Right renal pelvis (tissue), 4 donors: ENCODE results near the gene ULK2. TPM values are rescaled to one million over a fixed set of nuclear protein-coding genes. Genes with fewer than 3 reads are reported as not detected.
"Not testable (repeated sequence)": the region's sequence is repeated elsewhere in the genome, so short reads cannot be mapped to it uniquely, and the experiment has no call there.

Experiments
- DNase-seq, 4 donors: peaks; one replicate each; pipeline ENCODE4 v3.0.0-alpha.2; 2013; ENCODE audit warnings: low read depth in 4 of 4, low spot score in 3 of 4, missing footprints in 1 of 4
- polyA plus RNA-seq, 4 donors: library from polyadenylated mRNA; unstranded; fragments of 120-200 nt; gene quantifications; one replicate each; pipeline ENCODE4 v1.2.1, GENCODE V29; 2013; ENCODE audit not compliant: insufficient read length in 4 of 4

The ULK2 gene
- 10 to 100 TPM; 27.0 to 29.9 (median 28.4) TPM for polyA plus RNA-seq

GRCh38 chr17:19867329-19868078 lies at the start of gene ULK2:
Gene ULK2, minus strand, starts transcription at chr17:19867936. Its CDS starts 519 bp downstream, at chr17:19867417.
- peak; percentile 55 to 69 (median 62) for DNase-seq

- no peak for DNase-seq
Observed at GRCh38 chr17:19915245-19915978, 47.7 kb upstream of the ULK2 start.

DNA sequence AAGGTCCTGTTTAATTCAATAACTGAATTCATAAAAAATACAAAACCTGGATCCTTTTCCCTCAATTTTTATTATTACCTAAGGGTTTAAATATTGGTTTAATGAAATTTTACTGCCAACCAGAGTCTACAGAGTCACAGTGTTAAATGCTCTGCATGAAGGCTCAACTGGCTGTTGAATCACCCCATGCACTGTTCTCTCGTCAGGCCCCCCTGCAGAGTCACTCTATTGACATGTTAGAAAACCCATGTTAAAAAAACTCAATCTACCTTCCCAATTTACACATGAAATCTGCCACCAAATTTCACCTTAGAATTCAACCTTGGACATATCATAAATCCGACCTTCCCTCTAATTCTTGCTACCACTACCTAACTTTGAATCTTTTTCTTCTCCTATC lies 43.3 kb upstream of the ULK2 start:
- DNase-seq: no peak

DNA sequence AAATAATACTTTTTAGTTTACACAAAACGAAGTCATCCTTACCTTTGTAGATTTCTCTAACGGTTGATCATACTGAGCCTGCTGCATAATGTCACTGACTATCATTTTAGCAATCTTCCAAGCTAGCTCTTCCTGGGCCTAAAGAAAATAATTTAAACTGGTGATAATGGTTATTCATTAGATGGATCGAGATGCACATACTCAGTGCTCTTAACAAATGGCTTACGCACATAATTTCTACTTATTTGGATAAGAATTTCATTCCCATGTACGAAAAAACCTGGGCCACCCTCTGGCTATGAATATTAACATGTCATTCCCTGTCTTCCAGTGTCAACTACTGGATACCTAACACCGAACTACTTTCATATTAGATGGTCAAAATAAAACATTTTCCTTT lies 41.4 kb upstream of the ULK2 start:
- no peak for DNase-seq

DNA sequence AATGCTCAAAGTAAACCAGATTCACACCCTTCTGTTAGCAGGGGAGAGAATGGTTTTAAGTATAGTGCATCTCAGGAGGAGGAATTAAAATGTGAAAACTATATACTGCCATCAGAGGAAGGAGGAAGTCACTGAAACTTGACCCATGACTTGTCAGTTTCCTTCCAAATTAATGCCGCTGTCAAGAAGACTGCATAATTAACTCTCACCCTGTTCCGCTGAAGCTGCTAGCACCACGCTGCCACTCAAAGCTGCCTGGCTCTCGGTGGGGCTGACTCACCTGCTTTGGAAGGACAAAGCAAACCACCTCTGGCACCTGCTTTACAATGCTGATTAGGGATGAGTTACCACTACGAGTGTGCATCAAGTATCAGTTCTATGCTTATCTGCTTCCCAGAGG lies 37.8 kb upstream of the ULK2 start:
- no peak for DNase-seq

DNA sequence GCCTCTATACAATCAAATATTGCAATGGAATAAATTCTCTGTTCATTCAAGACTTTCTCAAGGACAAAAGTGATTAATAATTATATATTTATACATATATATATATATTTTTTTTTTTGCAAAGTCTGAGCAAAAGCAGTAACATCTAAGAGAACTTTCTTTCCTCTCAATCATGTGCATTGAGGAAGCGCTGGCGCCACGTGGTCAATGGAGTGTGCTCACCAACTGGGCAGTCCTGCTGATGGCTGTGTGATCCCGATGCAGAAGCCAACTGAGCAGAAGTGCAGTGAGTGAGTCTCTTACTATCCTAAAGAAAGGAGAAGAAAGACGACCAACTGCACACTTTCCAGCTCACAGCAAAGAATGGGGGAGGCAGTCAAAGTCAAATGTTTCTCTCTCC lies 37.2 kb upstream of the ULK2 start:
- DNase-seq: no peak

DNA sequence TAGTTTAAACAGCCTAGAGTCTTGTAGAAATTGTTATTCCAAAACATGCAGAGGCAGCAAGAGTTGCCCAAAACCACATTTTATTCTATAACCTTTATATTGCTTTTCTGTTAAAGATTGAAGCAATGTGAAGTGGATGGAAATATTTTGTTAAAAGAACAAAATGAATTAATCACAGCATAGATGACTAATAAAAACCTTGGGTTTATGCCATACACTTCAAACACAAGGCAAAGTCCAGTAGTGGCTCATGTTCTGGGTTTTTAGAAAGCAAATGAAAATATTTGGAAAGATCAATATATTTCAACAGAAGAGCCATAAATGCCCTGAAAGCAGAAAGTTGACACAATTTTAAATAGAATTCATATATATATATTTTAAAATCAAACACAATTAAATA lies 36.7 kb upstream of the ULK2 start:
- DNase-seq: no peak

GRCh38 chr17:19900809-19901208 lies 33.1 kb upstream of the ULK2 start:
- no peak for DNase-seq

DNA sequence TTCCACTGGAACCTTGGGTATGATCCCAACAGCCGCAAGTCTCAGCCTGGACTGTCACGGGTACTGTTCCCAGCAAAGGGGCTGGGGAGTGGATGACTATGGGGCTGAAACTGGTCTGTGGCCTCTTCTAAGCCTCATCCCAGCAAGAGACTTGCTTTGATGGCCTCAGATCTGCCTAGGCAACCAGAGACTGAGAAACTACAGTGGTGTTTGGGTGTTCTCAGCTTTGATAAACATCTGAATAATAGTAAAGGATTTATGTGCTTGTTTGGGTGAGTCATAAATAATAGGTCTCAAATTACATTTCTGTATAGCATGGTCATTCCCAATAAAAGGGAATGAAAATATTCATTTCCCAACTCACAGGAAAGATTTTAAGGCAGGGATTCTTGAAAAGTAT lies 30.2 kb upstream of the ULK2 start:
- DNase-seq: no peak

- no peak for DNase-seq
Observed at GRCh38 chr17:19897090-19897837, 29.5 kb upstream of the ULK2 start.

DNA sequence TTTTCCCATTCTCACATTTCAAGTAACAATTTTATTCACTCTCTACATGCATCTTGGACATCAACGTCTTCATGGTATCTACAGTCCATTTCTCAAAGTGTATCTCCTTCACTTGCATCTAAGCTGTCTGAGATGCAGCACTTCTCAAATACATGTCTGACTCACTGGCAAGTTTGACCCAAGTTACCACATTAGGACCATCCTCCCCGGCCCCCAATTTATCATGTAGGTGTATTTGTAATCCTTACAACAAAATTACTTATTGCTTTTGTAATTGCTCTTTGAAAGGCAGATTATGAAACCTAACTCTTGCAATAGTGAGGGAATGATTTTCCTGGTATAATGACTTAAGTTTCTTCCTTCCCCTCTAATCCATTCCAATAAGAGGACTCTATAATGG lies 28.9 kb upstream of the ULK2 start:
- DNase-seq: no peak

- not testable (repeated sequence) for DNase-seq
Observed at GRCh38 chr17:19890554-19890953, 22.8 kb upstream of the ULK2 start.

DNA sequence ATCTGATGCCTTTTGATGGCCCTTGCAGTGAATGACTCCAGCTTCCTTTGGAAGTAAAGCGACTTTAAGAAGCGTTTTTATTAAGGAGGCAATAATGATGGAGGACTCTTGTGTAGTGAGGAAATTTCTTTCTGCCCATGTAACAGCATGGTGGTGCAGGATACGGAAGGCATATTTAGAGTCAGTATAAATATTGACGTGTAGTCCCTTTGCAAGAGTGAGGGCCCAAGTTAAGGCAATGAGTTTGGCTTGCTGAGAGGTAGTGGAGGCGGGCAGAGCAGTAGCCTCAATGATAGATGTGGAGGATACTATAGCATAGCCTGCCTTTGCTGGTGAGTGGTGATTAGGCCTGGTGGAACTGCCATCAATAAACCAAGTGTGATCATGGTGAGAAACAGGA lies 22.3 kb upstream of the ULK2 start:
- not testable (repeated sequence) for DNase-seq

GRCh38 chr17:19886116-19886515 lies 18.4 kb upstream of the ULK2 start:
- no peak for DNase-seq

DNA sequence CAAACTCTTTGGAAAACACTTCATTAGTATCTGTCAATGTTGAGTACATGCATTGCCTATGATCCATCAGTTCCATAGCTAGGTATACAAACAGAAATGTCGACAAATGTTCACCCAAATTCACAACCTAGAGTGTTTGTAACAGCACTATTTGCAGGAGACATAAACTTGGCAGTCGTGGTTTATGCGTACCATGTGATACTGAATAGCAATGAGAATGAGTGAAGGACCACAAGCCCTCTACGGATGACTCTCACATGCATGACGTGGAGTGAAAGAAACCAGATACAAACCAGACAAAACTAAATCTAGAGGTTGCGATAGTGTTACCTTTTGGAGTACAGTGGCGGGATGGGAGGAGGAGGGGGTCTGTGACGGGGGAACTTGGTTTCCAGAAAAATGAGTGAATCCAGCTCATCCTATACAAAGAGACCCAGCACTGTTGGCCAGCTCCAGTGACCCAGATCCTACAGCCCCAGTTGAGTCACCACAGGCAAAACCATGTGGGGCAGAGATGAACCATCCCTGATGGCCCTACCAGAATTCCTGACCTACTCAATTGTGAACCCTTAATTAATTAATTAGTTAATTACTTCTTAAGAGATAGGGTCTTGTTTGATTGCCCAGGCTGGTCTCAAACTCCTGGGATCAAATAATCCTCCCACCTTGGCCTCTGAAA lies 15.9 kb upstream of the ULK2 start:
- no peak for DNase-seq

DNA sequence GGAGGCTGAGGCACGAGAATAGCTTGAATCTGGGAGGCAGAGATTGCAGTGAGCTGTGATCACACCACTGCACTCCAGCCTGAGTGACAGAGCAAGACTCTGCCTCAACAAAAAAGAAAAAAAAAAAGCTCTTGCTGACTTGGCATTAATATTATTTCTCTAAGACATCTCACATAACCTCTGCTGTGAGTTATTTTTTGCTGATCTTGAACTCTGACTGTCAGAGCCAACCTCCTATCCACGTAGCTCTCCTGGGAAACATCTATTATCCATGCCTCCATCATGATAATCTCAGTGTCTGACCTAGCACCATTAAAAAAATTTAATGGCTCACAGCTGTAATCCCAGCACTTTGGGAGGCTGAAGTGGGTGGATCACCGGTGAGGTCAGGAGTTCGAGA lies 12.7 kb upstream of the ULK2 start:
- DNase-seq: no peak

- no peak for DNase-seq
Observed at GRCh38 chr17:19877364-19877945, 9.7 kb upstream of the ULK2 start.

DNA sequence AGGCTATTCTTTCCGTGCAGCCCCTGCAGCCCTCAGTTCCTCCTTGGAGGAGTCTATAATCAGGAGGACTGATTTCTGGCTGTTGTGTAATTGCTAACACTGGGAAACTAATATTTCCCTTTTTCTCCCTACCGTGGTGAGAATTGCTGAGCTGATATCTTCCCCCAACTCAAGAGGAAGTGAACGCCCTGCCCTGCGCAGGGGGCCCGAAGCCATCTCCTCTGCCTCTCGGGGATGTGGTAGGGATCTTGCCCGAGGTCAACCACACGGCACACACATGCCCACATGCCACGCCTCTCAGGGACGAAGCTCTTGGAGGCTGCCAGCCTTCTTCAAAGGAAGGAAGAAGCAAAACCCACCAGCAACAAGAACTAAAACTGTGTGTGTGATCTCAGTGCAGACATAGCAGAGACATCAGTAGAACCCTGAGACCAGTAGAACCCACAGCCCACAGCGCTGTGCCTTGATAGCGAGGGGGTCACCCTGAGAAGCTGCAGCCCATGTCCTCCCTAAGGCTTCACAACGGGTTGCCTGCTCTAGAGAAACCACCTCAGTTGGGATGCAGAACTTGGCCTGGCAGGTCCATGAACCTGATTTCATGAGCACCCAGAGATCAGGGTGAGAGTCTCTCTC lies 8.9 kb upstream of the ULK2 start:
- DNase-seq: no peak

- no peak for DNase-seq
Observed at GRCh38 chr17:19874256-19874655, 6.5 kb upstream of the ULK2 start.

DNA sequence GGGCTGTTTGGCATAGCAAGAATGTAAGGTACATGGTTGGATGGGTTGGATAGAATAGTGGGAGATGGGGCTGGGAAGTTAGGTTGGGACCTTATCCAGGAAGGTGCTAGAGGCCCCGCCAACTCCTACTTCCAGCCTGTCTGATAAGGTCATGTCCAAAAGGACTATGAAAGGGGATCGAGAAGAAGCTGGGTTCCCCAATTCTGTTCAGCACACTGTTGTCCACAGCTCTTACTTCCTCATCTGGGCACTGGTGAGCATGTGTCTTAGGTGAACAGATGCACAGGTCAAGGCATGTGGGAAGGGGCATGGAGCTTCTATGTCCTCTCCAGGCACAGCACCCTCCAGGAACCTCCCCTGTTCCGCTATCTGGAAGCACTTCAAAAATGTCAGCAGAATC lies 5.6 kb upstream of the ULK2 start:
- no peak for DNase-seq
